Measurements from ENCODE around the gene DDX51.
A peak's percentile ranks its signal among the peaks of the same experiment; 100 is the strongest.

DNA sequence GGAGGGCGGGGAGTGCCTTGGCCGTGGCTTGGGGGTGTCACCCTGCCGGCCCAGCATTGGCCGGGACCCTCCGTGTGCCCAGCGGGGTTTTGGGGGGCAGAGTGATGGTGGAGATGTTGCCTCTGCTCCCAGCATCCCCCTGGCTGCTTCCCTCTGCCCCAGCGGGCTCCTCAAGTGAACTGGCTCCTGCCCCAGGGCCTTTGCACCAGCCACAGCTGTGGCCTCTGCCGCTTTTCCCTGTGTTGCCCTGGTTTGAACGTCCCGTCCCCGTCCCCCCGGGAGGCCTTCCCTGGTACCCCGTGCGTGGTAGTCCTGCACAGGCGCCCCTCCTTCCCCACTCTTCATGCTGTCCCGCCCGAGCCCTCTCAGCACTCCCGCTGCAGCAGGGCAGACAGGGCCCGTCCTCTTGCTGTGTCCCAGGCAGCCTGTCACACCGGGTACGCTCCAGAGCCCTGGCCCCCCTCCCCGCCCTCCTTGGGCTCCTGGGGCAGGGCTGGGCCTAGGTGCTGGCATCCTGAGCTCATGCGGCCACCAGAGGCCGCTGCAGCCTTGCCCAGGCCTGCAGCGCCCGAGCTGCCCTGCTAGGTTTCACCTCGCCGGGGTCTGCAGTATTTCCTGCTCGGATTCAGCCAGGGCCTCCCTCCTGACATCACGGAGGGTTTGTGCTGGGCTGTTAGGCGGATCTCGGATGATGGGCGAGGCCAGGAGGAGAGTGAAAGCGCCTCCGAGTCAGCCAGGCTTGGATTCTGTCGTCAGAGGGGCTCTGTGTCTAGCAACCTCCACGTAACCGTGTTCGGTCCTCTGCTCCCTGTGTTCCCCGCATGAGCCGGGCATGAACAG, 9.6 kb upstream of the DDX51 start:
- TF ChIP-seq, protein P1, sequence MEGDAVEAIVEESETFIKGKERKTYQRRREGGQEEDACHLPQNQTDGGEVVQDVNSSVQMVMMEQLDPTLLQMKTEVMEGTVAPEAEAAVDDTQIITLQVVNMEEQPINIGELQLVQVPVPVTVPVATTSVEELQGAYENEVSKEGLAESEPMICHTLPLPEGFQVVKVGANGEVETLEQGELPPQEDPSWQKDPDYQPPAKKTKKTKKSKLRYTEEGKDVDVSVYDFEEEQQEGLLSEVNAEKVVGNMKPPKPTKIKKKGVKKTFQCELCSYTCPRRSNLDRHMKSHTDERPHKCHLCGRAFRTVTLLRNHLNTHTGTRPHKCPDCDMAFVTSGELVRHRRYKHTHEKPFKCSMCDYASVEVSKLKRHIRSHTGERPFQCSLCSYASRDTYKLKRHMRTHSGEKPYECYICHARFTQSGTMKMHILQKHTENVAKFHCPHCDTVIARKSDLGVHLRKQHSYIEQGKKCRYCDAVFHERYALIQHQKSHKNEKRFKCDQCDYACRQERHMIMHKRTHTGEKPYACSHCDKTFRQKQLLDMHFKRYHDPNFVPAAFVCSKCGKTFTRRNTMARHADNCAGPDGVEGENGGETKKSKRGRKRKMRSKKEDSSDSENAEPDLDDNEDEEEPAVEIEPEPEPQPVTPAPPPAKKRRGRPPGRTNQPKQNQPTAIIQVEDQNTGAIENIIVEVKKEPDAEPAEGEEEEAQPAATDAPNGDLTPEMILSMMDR (IDR thresholded peaks at IDR 0.05) = peak in 2 of 3 donors; percentile 75 to 85
- no peak for TF ChIP-seq POLR2A (IDR thresholded peaks at IDR 0.05)
- no peak for TF ChIP-seq POLR2AphosphoS5 (IDR thresholded peaks at IDR 0.05)
